Esophagus (tissue), 2 donors: Measurements from ENCODE around the gene AFF1. TPM values are rescaled to one million over a fixed set of nuclear protein-coding genes. Genes with fewer than 3 reads are reported as not detected.

Experiments
- H3K27ac ChIP-seq, 2 donors: one replicate each; pipeline ENCODE4 v1.5.1; 2013; ENCODE audit warnings: low read depth in 2 of 2, mild to moderate bottlenecking in 2 of 2, inconsistent platforms in 1 of 2, low read length in 1 of 2, moderate library complexity in 1 of 2
- H3K27me3 ChIP-seq, 2 donors: one replicate each; pipeline ENCODE4 v1.6.1; 2013; ENCODE audit warnings: low read length in 2 of 2, control low read depth in 1 of 2, mild to moderate bottlenecking in 1 of 2; ENCODE audit not compliant: insufficient read depth in 2 of 2, control insufficient read depth in 1 of 2
- H3K36me3 ChIP-seq, 2 donors: one replicate each; pipeline ENCODE4 v1.6.1; 2013; ENCODE audit warnings: low read length in 1 of 2; ENCODE audit not compliant: control insufficient read depth in 2 of 2, insufficient read depth in 2 of 2
- H3K4me1 ChIP-seq, 2 donors: one replicate each; pipeline ENCODE4 v1.6.1; 2013; ENCODE audit warnings: low read length in 1 of 2; ENCODE audit not compliant: control insufficient read depth in 2 of 2, insufficient read depth in 2 of 2
- H3K4me3 ChIP-seq, 2 donors: one replicate each; pipeline ENCODE4 v1.5.1; 2013; ENCODE audit warnings: low read length in 2 of 2, mild to moderate bottlenecking in 2 of 2, low read depth in 1 of 2, moderate library complexity in 1 of 2
- H3K9me3 ChIP-seq, 2 donors: one replicate each; pipeline ENCODE4 v1.6.1; 2013; ENCODE audit warnings: mild to moderate bottlenecking in 2 of 2, low read depth in 1 of 2, low read length in 1 of 2, moderate library complexity in 1 of 2; ENCODE audit not compliant: control insufficient read depth in 2 of 2, insufficient read depth in 1 of 2
- WGBS, 2 donors: extraction: QIAGEN DNeasy Blood & Tissue Kit; methylation state at CpG; one replicate each; pipeline ENCODE4 v1.1.7; 2013; 5-methylcytosine and 5-hydroxymethylcytosine counted together
- polyA plus RNA-seq, 2 donors: library from polyadenylated mRNA; stranded (reverse); fragments of 200-250 nt; gene quantifications; one replicate each; pipeline ENCODE4 v1.2.3, GENCODE V29; 2013
- donor health status: healthy with polysubstance abuse.
- donor health status: Bipolar disorder and iron deficiency.

The AFF1 gene
- polyA plus RNA-seq, 2 donors, result 7.5 to 10.4 TPM

GRCh38 chr4:87120010-87120409, 185.2 kb downstream of the AFF1 start:
- Histone ChIP-seq H3K4me1 (peaks cover 3 to 7% of the 10 kb centered on the region in 2 donors), H3K4me3 (peak overlapping the region in 1 of 2 donors; percentile 13), H3K9me3 (no peaks in the 10 kb centered on the region), H3K36me3 (peaks cover 0 to 13% of the 10 kb centered on the region in 2 donors), H3K27ac (peak overlapping the region; percentile 85 to 88), H3K27me3 (no peaks in the 10 kb centered on the region)
- WGBS, 2 donors, result 35 to 57% methylated on average over 4 of the region's 4 CpGs

GRCh38 chr4:87120411-87121162, 185.8 kb downstream of the AFF1 start:
- Histone ChIP-seq H3K4me3 (peak overlapping the region in 1 of 2 donors; percentile 13), H3K27me3 (no peaks in the 10 kb centered on the region), H3K4me1 (peaks cover 3 to 7% of the 10 kb centered on the region in 2 donors), H3K36me3 (peaks cover 3 to 10% of the 10 kb centered on the region in 2 donors), H3K9me3 (no peaks in the 10 kb centered on the region), H3K27ac (peak overlapping the region; percentile 85 to 88)
- 45 to 51% methylated on average over 18 of the region's 18 CpGs for WGBS, 2 donors

- 43 to 54% methylated on average over 4 of the region's 4 CpGs for WGBS, 2 donors
- H3K9me3 ChIP-seq, result no peaks in the 10 kb centered on the region
- H3K4me1 ChIP-seq, result peaks cover 3 to 7% of the 10 kb centered on the region in 2 donors
- no peaks in the 10 kb centered on the region for H3K27me3 ChIP-seq
- peak overlapping the region in 1 of 2 donors; percentile 25 for H3K4me3 ChIP-seq
- peak overlapping the region; percentile 83 to 88 for H3K27ac ChIP-seq
- H3K36me3 ChIP-seq, result peaks cover 7 to 15% of the 10 kb centered on the region in 2 donors
These were observed 186.7 kb downstream of the AFF1 start for GRCh38 chr4:87121341-87122065.

GRCh38 chr4:87122252-87122651, 187.4 kb downstream of the AFF1 start:
- 53 to 69% methylated on average over 4 of the region's 4 CpGs for WGBS, 2 donors
- no peaks in the 10 kb centered on the region for H3K9me3 ChIP-seq
- peaks cover 0 to 6% of the 10 kb centered on the region in 2 donors for H3K4me1 ChIP-seq
- H3K4me3 ChIP-seq, result peak overlapping the region in 1 of 2 donors; percentile 25
- H3K27me3 ChIP-seq, result no peaks in the 10 kb centered on the region
- peaks cover 7 to 10% of the 10 kb centered on the region in 2 donors for H3K36me3 ChIP-seq
- H3K27ac ChIP-seq, result peak overlapping the region; percentile 68 to 83

GRCh38 chr4:87126056-87126455, 191.2 kb downstream of the AFF1 start:
- H3K27ac ChIP-seq, result no peak overlapping the region
- no peaks in the 10 kb centered on the region for H3K9me3 ChIP-seq
- 92 to 97% methylated on average over 9 of the region's 9 CpGs for WGBS, 2 donors
- no peak overlapping the region for H3K4me3 ChIP-seq
- H3K36me3 ChIP-seq, result peaks cover 11 to 13% of the 10 kb centered on the region in 2 donors
- no peaks in the 10 kb centered on the region for H3K27me3 ChIP-seq
- peaks cover 0 to 3% of the 10 kb centered on the region in 2 donors for H3K4me1 ChIP-seq

- Histone ChIP-seq H3K4me1 (no peaks in the 10 kb centered on the region), H3K27ac (no peak overlapping the region), H3K36me3 (peaks cover 16 to 18% of the 10 kb centered on the region in 2 donors), H3K9me3 (no peaks in the 10 kb centered on the region), H3K27me3 (no peaks in the 10 kb centered on the region), H3K4me3 (no peak overlapping the region)
- WGBS, 2 donors, result 80 to 87% methylated on average over 2 of the region's 2 CpGs
These were observed 193.3 kb downstream of the AFF1 start for GRCh38 chr4:87128006-87128705.

- no peak overlapping the region for H3K4me3 ChIP-seq
- no peaks in the 10 kb centered on the region for H3K9me3 ChIP-seq
- no peaks in the 10 kb centered on the region for H3K27me3 ChIP-seq
- peaks cover 24 to 27% of the 10 kb centered on the region in 2 donors for H3K36me3 ChIP-seq
- no peak overlapping the region for H3K27ac ChIP-seq
- WGBS, 2 donors, result 99% methylated on average over 6 of the region's 6 CpGs
- no peaks in the 10 kb centered on the region for H3K4me1 ChIP-seq
These were observed 194.9 kb downstream of the AFF1 start for GRCh38 chr4:87129681-87130080.

GRCh38 chr4:87130985-87131703, 196.3 kb downstream of the AFF1 start:
- Histone ChIP-seq H3K36me3 (peaks cover 21 to 23% of the 10 kb centered on the region in 2 donors), H3K27me3 (no peaks in the 10 kb centered on the region), H3K9me3 (no peaks in the 10 kb centered on the region), H3K27ac (no peak overlapping the region), H3K4me3 (no peak overlapping the region), H3K4me1 (no peaks in the 10 kb centered on the region)
- 91 to 93% methylated on average over 7 of the region's 7 CpGs for WGBS, 2 donors

GRCh38 chr4:87132035-87132434, 197.2 kb downstream of the AFF1 start:
- H3K4me3 ChIP-seq, result no peak overlapping the region
- H3K4me1 ChIP-seq, result no peaks in the 10 kb centered on the region
- peaks cover 24 to 25% of the 10 kb centered on the region in 2 donors for H3K36me3 ChIP-seq
- no peak overlapping the region for H3K27ac ChIP-seq
- no peaks in the 10 kb centered on the region for H3K27me3 ChIP-seq
- no peaks in the 10 kb centered on the region for H3K9me3 ChIP-seq
- WGBS, 2 donors, result 93 to 94% methylated on average over 8 of the region's 8 CpGs
